ENCODE results near the gene AP1S1.
"Not testable (repeated sequence)": the region's sequence is repeated elsewhere in the genome, so short reads cannot be mapped to it uniquely, and the experiment has no call there.

Gene AP1S1

GRCh38 chr7:101186844-101187428 lies 32.7 kb downstream of the AP1S1 start:
- H2BK15ac ChIP-seq (replicated peaks; ENCODE audit: low read depth) = no peak overlapping the region
- WGBS (ENCODE audit: extremely low coverage, insufficient coverage, low lambda C conversion rate) = no CpG with 5 or more reads among the region's 4 CpGs

GRCh38 chr7:101189109-101189508 lies 34.8 kb downstream of the AP1S1 start:
- H3K56ac ChIP-seq (ENCODE audit: low read length) = no peak overlapping the region
- H3K4me3 ChIP-seq (ENCODE audit: low read length) = no peak overlapping the region
- H3K9ac ChIP-seq (ENCODE audit: low read length) = no peak overlapping the region
- no peaks in the 10 kb centered on the region for H3K79me2 ChIP-seq (ENCODE audit: control insufficient read depth, insufficient read depth, low read length)
- H2BK120ac ChIP-seq (ENCODE audit: low read depth, low read length) = no peak overlapping the region
- WGBS (ENCODE audit: extremely low coverage, insufficient coverage, low lambda C conversion rate) = no CpG with 5 or more reads among the region's 8 CpGs
- no peaks in the 10 kb centered on the region for H3K4me1 ChIP-seq (ENCODE audit: control insufficient read depth, low read depth, low read length)
- H2BK5ac ChIP-seq (ENCODE audit: low read length) = no peak overlapping the region
- H3K23ac ChIP-seq (ENCODE audit: low read length) = no peak overlapping the region
- H3K4me2 ChIP-seq (ENCODE audit: low read length) = no peak overlapping the region
- no peak overlapping the region for H4K5ac ChIP-seq (ENCODE audit: low read length)
- no peak overlapping the region for H2BK15ac ChIP-seq (replicated peaks; ENCODE audit: low read depth)
- no peak overlapping the region for H3K4ac ChIP-seq (ENCODE audit: low read depth, low read length)
- DNase-seq = no peak
- no peak overlapping the region for H3K27ac ChIP-seq (ENCODE audit: low read depth, low read length)
- no peak overlapping the region for H3K18ac ChIP-seq (ENCODE audit: low read length)
- no peak overlapping the region for H2AK5ac ChIP-seq (ENCODE audit: low read length)
- H3K79me1 ChIP-seq (ENCODE audit: low read length) = no peaks in the 10 kb centered on the region
- H3K27me3 ChIP-seq (ENCODE audit: insufficient read depth, low read length, poor library complexity) = no peaks in the 10 kb centered on the region
- no peaks in the 10 kb centered on the region for H3K36me3 ChIP-seq (ENCODE audit: control insufficient read depth, insufficient read depth, low read length)
- H4K8ac ChIP-seq (ENCODE audit: low read depth, low read length) = no peak overlapping the region

More at GRCh38 chr7:101186844-101187428, 32.7 kb downstream of the AP1S1 start:
- Histone ChIP-seq H4K5ac (ENCODE audit: low read length) (no peak overlapping the region), H3K4ac (ENCODE audit: low read depth, low read length) (no peak overlapping the region), H3K18ac (ENCODE audit: low read length) (no peak overlapping the region), H2BK120ac (ENCODE audit: low read depth, low read length) (no peak overlapping the region), H3K23ac (ENCODE audit: low read length) (no peak overlapping the region), H3K79me2 (ENCODE audit: control insufficient read depth, insufficient read depth, low read length) (no peaks in the 10 kb centered on the region), H3K79me1 (ENCODE audit: low read length) (no peaks in the 10 kb centered on the region), H3K27me3 (ENCODE audit: insufficient read depth, low read length, poor library complexity) (no peaks in the 10 kb centered on the region), H2AK5ac (ENCODE audit: low read length) (no peak overlapping the region), H2BK5ac (ENCODE audit: low read length) (no peak overlapping the region), H3K4me2 (ENCODE audit: low read length) (no peak overlapping the region), H3K9ac (ENCODE audit: low read length) (no peak overlapping the region), H3K36me3 (ENCODE audit: control insufficient read depth, insufficient read depth, low read length) (no peaks in the 10 kb centered on the region), H3K4me3 (ENCODE audit: low read length) (no peak overlapping the region), H3K27ac (ENCODE audit: low read depth, low read length) (no peak overlapping the region), H3K56ac (ENCODE audit: low read length) (no peak overlapping the region), H4K8ac (ENCODE audit: low read depth, low read length) (no peak overlapping the region), H3K4me1 (ENCODE audit: control insufficient read depth, low read depth, low read length) (peaks cover 2% of the 10 kb centered on the region)
- DNase-seq = no peak

GRCh38 chr7:101195884-101196283 lies 41.6 kb downstream of the AP1S1 start:
- Histone ChIP-seq H3K4ac (ENCODE audit: low read depth, low read length) (no peak overlapping the region), H4K5ac (ENCODE audit: low read length) (no peak overlapping the region), H3K27me3 (ENCODE audit: insufficient read depth, low read length, poor library complexity) (no peaks in the 10 kb centered on the region), H3K4me3 (ENCODE audit: low read length) (no peak overlapping the region), H3K9ac (ENCODE audit: low read length) (no peak overlapping the region), H2AK5ac (ENCODE audit: low read length) (no peak overlapping the region), H3K79me2 (ENCODE audit: control insufficient read depth, insufficient read depth, low read length) (no peaks in the 10 kb centered on the region), H3K23ac (ENCODE audit: low read length) (no peak overlapping the region), H3K79me1 (ENCODE audit: low read length) (no peaks in the 10 kb centered on the region), H2BK120ac (ENCODE audit: low read depth, low read length) (no peak overlapping the region), H3K36me3 (ENCODE audit: control insufficient read depth, insufficient read depth, low read length) (no peaks in the 10 kb centered on the region), H4K8ac (ENCODE audit: low read depth, low read length) (no peak overlapping the region), H3K4me1 (ENCODE audit: control insufficient read depth, low read depth, low read length) (no peaks in the 10 kb centered on the region), H2BK15ac (replicated peaks; ENCODE audit: low read depth) (no peak overlapping the region), H3K4me2 (ENCODE audit: low read length) (no peak overlapping the region), H3K56ac (ENCODE audit: low read length) (no peak overlapping the region), H3K18ac (ENCODE audit: low read length) (no peak overlapping the region), H2BK5ac (ENCODE audit: low read length) (no peak overlapping the region), H3K27ac (ENCODE audit: low read depth, low read length) (no peak overlapping the region)
- no peak for DNase-seq
- WGBS (ENCODE audit: extremely low coverage, insufficient coverage, low lambda C conversion rate) = no CpG with 5 or more reads among the region's 17 CpGs

GRCh38 chr7:101197991-101198390 lies 43.7 kb downstream of the AP1S1 start:
- H3K27ac ChIP-seq (ENCODE audit: low read depth, low read length) = no peak overlapping the region
- WGBS (ENCODE audit: extremely low coverage, insufficient coverage, low lambda C conversion rate) = no CpG with 5 or more reads among the region's 21 CpGs
- H3K27me3 ChIP-seq (ENCODE audit: insufficient read depth, low read length, poor library complexity) = no peaks in the 10 kb centered on the region
- no peaks in the 10 kb centered on the region for H3K79me1 ChIP-seq (ENCODE audit: low read length)
- no peaks in the 10 kb centered on the region for H3K4me1 ChIP-seq (ENCODE audit: control insufficient read depth, low read depth, low read length)
- H3K23ac ChIP-seq (ENCODE audit: low read length) = no peak overlapping the region
- H2AK5ac ChIP-seq (ENCODE audit: low read length) = no peak overlapping the region
- H2BK120ac ChIP-seq (ENCODE audit: low read depth, low read length) = no peak overlapping the region
- no peak overlapping the region for H2BK15ac ChIP-seq (replicated peaks; ENCODE audit: low read depth)
- H4K5ac ChIP-seq (ENCODE audit: low read length) = no peak overlapping the region
- DNase-seq = no peak
- H4K8ac ChIP-seq (ENCODE audit: low read depth, low read length) = no peak overlapping the region
- H3K56ac ChIP-seq (ENCODE audit: low read length) = no peak overlapping the region
- no peak overlapping the region for H3K4me2 ChIP-seq (ENCODE audit: low read length)
- no peak overlapping the region for H3K18ac ChIP-seq (ENCODE audit: low read length)
- no peak overlapping the region for H3K9ac ChIP-seq (ENCODE audit: low read length)
- H2BK5ac ChIP-seq (ENCODE audit: low read length) = no peak overlapping the region
- H3K4me3 ChIP-seq (ENCODE audit: low read length) = no peak overlapping the region
- H3K79me2 ChIP-seq (ENCODE audit: control insufficient read depth, insufficient read depth, low read length) = no peaks in the 10 kb centered on the region
- H3K36me3 ChIP-seq (ENCODE audit: control insufficient read depth, insufficient read depth, low read length) = no peaks in the 10 kb centered on the region
- no peak overlapping the region for H3K4ac ChIP-seq (ENCODE audit: low read depth, low read length)

- H3K79me2 ChIP-seq (ENCODE audit: control insufficient read depth, insufficient read depth, low read length) = no peaks in the 10 kb centered on the region
- no CpG with 5 or more reads among the region's 14 CpGs for WGBS (ENCODE audit: extremely low coverage, insufficient coverage, low lambda C conversion rate)
- H2AK5ac ChIP-seq (ENCODE audit: low read length) = no peak overlapping the region
- no peak for DNase-seq
- no peak overlapping the region for H3K23ac ChIP-seq (ENCODE audit: low read length)
- no peak overlapping the region for H4K5ac ChIP-seq (ENCODE audit: low read length)
- no peaks in the 10 kb centered on the region for H3K36me3 ChIP-seq (ENCODE audit: control insufficient read depth, insufficient read depth, low read length)
- H3K4me3 ChIP-seq (ENCODE audit: low read length) = no peak overlapping the region
- no peak overlapping the region for H2BK5ac ChIP-seq (ENCODE audit: low read length)
- H3K18ac ChIP-seq (ENCODE audit: low read length) = no peak overlapping the region
- no peak overlapping the region for H2BK15ac ChIP-seq (replicated peaks; ENCODE audit: low read depth)
- no peak overlapping the region for H2BK120ac ChIP-seq (ENCODE audit: low read depth, low read length)
- no peak overlapping the region for H3K4me2 ChIP-seq (ENCODE audit: low read length)
- no peaks in the 10 kb centered on the region for H3K79me1 ChIP-seq (ENCODE audit: low read length)
- H3K4ac ChIP-seq (ENCODE audit: low read depth, low read length) = no peak overlapping the region
- H3K27me3 ChIP-seq (ENCODE audit: insufficient read depth, low read length, poor library complexity) = no peaks in the 10 kb centered on the region
- no peak overlapping the region for H3K27ac ChIP-seq (ENCODE audit: low read depth, low read length)
- H4K8ac ChIP-seq (ENCODE audit: low read depth, low read length) = no peak overlapping the region
- H3K4me1 ChIP-seq (ENCODE audit: control insufficient read depth, low read depth, low read length) = no peaks in the 10 kb centered on the region
- no peak overlapping the region for H3K9ac ChIP-seq (ENCODE audit: low read length)
- no peak overlapping the region for H3K56ac ChIP-seq (ENCODE audit: low read length)
These were observed 44.2 kb downstream of the AP1S1 start for GRCh38 chr7:101198476-101198875.

- not testable (repeated sequence) for H2BK15ac ChIP-seq (replicated peaks; ENCODE audit: low read depth); H3K4ac ChIP-seq (ENCODE audit: low read depth, low read length); H3K9ac ChIP-seq (ENCODE audit: low read length); H3K18ac ChIP-seq (ENCODE audit: low read length); H4K5ac ChIP-seq (ENCODE audit: low read length); H3K4me1 ChIP-seq (ENCODE audit: control insufficient read depth, low read depth, low read length); H3K79me2 ChIP-seq (ENCODE audit: control insufficient read depth, insufficient read depth, low read length); H3K36me3 ChIP-seq (ENCODE audit: control insufficient read depth, insufficient read depth, low read length); H2AK5ac ChIP-seq (ENCODE audit: low read length); H3K27ac ChIP-seq (ENCODE audit: low read depth, low read length); H3K56ac ChIP-seq (ENCODE audit: low read length); H3K4me3 ChIP-seq (ENCODE audit: low read length); DNase-seq; H3K27me3 ChIP-seq (ENCODE audit: insufficient read depth, low read length, poor library complexity); H2BK5ac ChIP-seq (ENCODE audit: low read length); H2BK120ac ChIP-seq (ENCODE audit: low read depth, low read length); H3K4me2 ChIP-seq (ENCODE audit: low read length); H3K23ac ChIP-seq (ENCODE audit: low read length); H4K8ac ChIP-seq (ENCODE audit: low read depth, low read length); H3K79me1 ChIP-seq (ENCODE audit: low read length)
- WGBS (ENCODE audit: extremely low coverage, insufficient coverage, low lambda C conversion rate) = no CpG with 5 or more reads among the region's 10 CpGs
These were observed 45.2 kb downstream of the AP1S1 start for GRCh38 chr7:101199522-101199921.
